Right lobe of liver (tissue), 4 donors: ENCODE measurements around the gene FSTL4.

Source experiments
- POLR2A ChIP-seq: fragments of 450-650 bp; IDR thresholded peaks from one replicate; pipeline ENCODE4 v1.6.1; 2017; ENCODE audit warnings: antibody characterized with exemption, mild to moderate bottlenecking
- TF ChIP-seq, protein P1 (sequence below), 4 donors: fragments of 200-600 bp in 3 of 4; fragments of 450-650 bp in 1 of 4; IDR thresholded peaks; one replicate each; pipeline versions ENCODE4 v1.5.1 to v1.8.0; 2016 to 2022; ENCODE audit warnings: antibody characterized with exemption in 4 of 4, mild to moderate bottlenecking in 2 of 4
- donor health status: DM: no; HTN: no; CAD: no.
- donor health status: DM: no; HTN: no; CAD: no.
- donor health status: DM: no; HTN: yes; CAD: no.

DNA sequence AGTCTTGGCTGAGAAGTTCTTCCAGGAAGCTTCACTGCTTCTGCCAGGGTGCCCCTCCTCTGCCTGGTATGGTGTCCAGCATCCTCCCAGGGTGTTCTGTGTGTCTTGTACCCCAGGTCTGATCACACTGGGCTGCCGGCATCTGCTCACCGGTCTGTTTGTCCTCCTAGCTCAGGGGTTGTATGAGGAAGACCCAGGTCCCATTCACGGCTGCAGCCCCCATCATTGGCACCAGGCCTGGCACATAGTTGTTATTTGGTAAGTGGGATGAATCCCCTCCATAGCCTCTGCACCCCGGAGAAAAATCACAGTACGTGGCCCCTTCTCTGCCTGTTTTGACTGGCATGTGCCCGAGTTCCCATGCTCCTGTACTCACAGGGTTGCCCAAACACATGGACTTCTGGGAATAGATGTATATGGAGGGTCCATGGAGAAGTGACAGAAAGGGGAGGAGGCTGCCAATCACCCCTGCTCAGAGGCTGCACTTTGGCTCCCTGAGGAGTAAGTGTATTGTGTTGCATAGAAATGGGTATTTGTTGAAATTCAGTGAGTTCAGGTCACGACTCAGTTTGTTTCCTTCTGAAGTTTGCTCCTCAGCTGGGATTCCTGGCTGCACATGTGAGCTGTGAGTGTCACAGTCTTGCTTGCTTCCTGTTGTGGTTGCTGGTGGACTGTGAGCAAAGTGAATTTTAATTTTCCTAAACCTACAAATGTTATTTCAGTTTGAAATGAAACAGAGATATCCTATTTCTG, 464.4 kb downstream of the FSTL4 start:
- TF ChIP-seq, protein P1, sequence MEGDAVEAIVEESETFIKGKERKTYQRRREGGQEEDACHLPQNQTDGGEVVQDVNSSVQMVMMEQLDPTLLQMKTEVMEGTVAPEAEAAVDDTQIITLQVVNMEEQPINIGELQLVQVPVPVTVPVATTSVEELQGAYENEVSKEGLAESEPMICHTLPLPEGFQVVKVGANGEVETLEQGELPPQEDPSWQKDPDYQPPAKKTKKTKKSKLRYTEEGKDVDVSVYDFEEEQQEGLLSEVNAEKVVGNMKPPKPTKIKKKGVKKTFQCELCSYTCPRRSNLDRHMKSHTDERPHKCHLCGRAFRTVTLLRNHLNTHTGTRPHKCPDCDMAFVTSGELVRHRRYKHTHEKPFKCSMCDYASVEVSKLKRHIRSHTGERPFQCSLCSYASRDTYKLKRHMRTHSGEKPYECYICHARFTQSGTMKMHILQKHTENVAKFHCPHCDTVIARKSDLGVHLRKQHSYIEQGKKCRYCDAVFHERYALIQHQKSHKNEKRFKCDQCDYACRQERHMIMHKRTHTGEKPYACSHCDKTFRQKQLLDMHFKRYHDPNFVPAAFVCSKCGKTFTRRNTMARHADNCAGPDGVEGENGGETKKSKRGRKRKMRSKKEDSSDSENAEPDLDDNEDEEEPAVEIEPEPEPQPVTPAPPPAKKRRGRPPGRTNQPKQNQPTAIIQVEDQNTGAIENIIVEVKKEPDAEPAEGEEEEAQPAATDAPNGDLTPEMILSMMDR (IDR thresholded peaks at IDR 0.05): no peak
- no peak for TF ChIP-seq POLR2A
